CD4-positive, alpha-beta memory T cell (primary cell): Measurements from ENCODE around the gene HS1BP3. TPM values are rescaled to one million over a fixed set of nuclear protein-coding genes. Genes with fewer than 3 reads are reported as not detected.

Experiments
- CTCF ChIA-PET: fragments of 350-600 bp; sonication (Branson Sonifier 250); formaldehyde crosslinking; loops from one replicate; lab custom pipeline; 2021; ENCODE audit warnings: inconsistent platforms; ENCODE audit not compliant: partially characterized antibody; lab: Charles Lee
- POLR2A ChIA-PET: fragments of 350-600 bp; sonication (Branson Sonifier 250); formaldehyde crosslinking; loops from one replicate; lab custom pipeline; 2021; ENCODE audit not compliant: partially characterized antibody; lab: Charles Lee
- DNase-seq, 5 donors: peaks; one replicate each; pipeline versions ENCODE4 v3.0.0 to v3.0.0-alpha.2; 2020 to 2022; ENCODE audit warnings: mixed read lengths in 1 of 5
- H3K27ac ChIP-seq: one replicate; pipeline ENCODE4 v1.7.0; 2013; ENCODE audit warnings: low read depth, low read length
- H3K27me3 ChIP-seq: 2 replicates; pipeline ENCODE4 v1.7.0; 2013; ENCODE audit warnings: mild to moderate bottlenecking, low read length, moderate library complexity; ENCODE audit not compliant: insufficient read depth
- H3K36me3 ChIP-seq: 2 replicates; pipeline ENCODE4 v1.7.0; 2013; ENCODE audit warnings: mild to moderate bottlenecking, low read length, moderate library complexity; ENCODE audit not compliant: insufficient read depth
- H3K4me1 ChIP-seq: 2 replicates; pipeline ENCODE4 v1.7.0; 2013; ENCODE audit warnings: mild to moderate bottlenecking, low read length, moderate library complexity; ENCODE audit not compliant: insufficient read depth
- H3K4me3 ChIP-seq, 2 donors: one replicate each; pipeline ENCODE4 v1.7.0; 2013; ENCODE audit warnings: low read length in 2 of 2, mild to moderate bottlenecking in 1 of 2
- H3K9me3 ChIP-seq, 2 donors: one replicate each; pipeline ENCODE4 v1.7.0; 2013; ENCODE audit warnings: low read length in 2 of 2, control low read depth in 1 of 2; ENCODE audit not compliant: control insufficient read depth in 1 of 2
- H3K27ac Mint-ChIP-seq, 7 donors: one replicate each; pipeline ENCODE4 v1.8.0; 2020 to 2021; ENCODE audit warnings: mixed read lengths in 7 of 7, mild to moderate bottlenecking in 6 of 7, inconsistent platforms in 3 of 7, moderate library complexity in 3 of 7
- H3K27me3 Mint-ChIP-seq, 2 donors: one replicate each; pipeline ENCODE4 v1.8.0; 2020 to 2021; ENCODE audit warnings: mixed read lengths in 2 of 2
- H3K36me3 Mint-ChIP-seq, 2 donors: one replicate each; pipeline ENCODE4 v1.8.0; 2020 to 2021; ENCODE audit warnings: mixed read lengths in 2 of 2, inconsistent platforms in 1 of 2, mild to moderate bottlenecking in 1 of 2
- H3K4me1 Mint-ChIP-seq, 4 donors: one replicate each; pipeline ENCODE4 v1.8.0; 2020 to 2021; ENCODE audit warnings: mixed read lengths in 4 of 4, mild to moderate bottlenecking in 1 of 4
- H3K4me3 Mint-ChIP-seq, 8 donors: one replicate each; pipeline ENCODE4 v1.8.0; 2020 to 2021; ENCODE audit warnings: mixed read lengths in 8 of 8, mild to moderate bottlenecking in 7 of 8, moderate library complexity in 6 of 8, inconsistent platforms in 3 of 8
- H3K9me3 Mint-ChIP-seq, 8 donors: one replicate each; pipeline ENCODE4 v1.8.0; 2020 to 2021; ENCODE audit warnings: mixed read lengths in 8 of 8, mild to moderate bottlenecking in 5 of 8, inconsistent platforms in 3 of 8, moderate library complexity in 1 of 8
- intact Hi-C: fragments of 100-400 bp; cut with micrococcal nuclease; formaldehyde crosslinking; loops from one replicate; pipeline ENCODE4 v1.15.1; 2023
- polyA plus RNA-seq, 2 donors: library from polyadenylated mRNA; unstranded; fragments of 300-500 nt; fragmentation: Illumina TruSeq; gene quantifications; one replicate each; pipeline ENCODE4 v1.2.3, GENCODE V29; 2021
- total RNA-seq, 2 experiments: library from RNA; stranded (reverse); gene quantifications; one replicate each; pipeline ENCODE4 v1.2.3, GENCODE V29; 2021

Gene HS1BP3
- total and polyA plus RNA-seq, 4 experiments from 2014 or later, result 16.7 to 20.1 (median 18.8) TPM

- H3K27ac ChIP-seq, result no peak overlapping the region
- no peaks in the 10 kb centered on the region for H3K9me3 ChIP-seq
These were observed 78.7 kb downstream of the HS1BP3 start for GRCh38 chr2:20572221-20572620.

GRCh38 chr2:20571644-20572215 is 79.2 kb downstream of the HS1BP3 start:
- Mint-ChIP-seq H3K36me3 (peaks cover 0 to under 1% of the 10 kb centered on the region in 2 donors), H3K27me3 (no peaks in the 10 kb centered on the region), H3K27ac (peak overlapping the region in 1 of 7 donors; percentile 37), H3K4me3 (no peak overlapping the region), H3K9me3 (peaks cover 0 to 4% (median 0%) of the 10 kb centered on the region in 8 donors), H3K4me1 (peaks cover 7 to 9% (median 8%) of the 10 kb centered on the region in 4 donors)
- ChIA-PET CTCF (interaction anchor here (2.8 kb wide), 1 partner anchor 89 kb away, joined by 12 read pairs; no protein-coding TSS in a partner anchor), POLR2A (interaction anchor here (1.6 kb wide), 1 partner anchor 43 kb away, joined by 3 read pairs; no protein-coding TSS in a partner anchor)
- no peak for DNase-seq
- no peaks in the 10 kb centered on the region for H3K36me3 ChIP-seq
- H3K4me3 ChIP-seq, result no peak overlapping the region
- H3K4me1 ChIP-seq, result peaks cover 9% of the 10 kb centered on the region
- no peaks in the 10 kb centered on the region for H3K9me3 ChIP-seq
- intact Hi-C loops, result no loop called here
- H3K27ac ChIP-seq, result no peak overlapping the region
- H3K27me3 ChIP-seq, result no peaks in the 10 kb centered on the region

More at GRCh38 chr2:20572221-20572620, 78.7 kb downstream of the HS1BP3 start:
- peaks cover 0 to 6% (median 0%) of the 10 kb centered on the region in 8 donors for H3K9me3 Mint-ChIP-seq
- Histone ChIP-seq H3K36me3 (no peaks in the 10 kb centered on the region), H3K27me3 (no peaks in the 10 kb centered on the region), H3K4me3 (no peak overlapping the region), H3K4me1 (peaks cover 14% of the 10 kb centered on the region)
- H3K36me3 Mint-ChIP-seq, result peaks cover 0 to 3% of the 10 kb centered on the region in 2 donors
- no peaks in the 10 kb centered on the region for H3K27me3 Mint-ChIP-seq
- POLR2A ChIA-PET, result interaction anchor here (1.6 kb wide), 1 partner anchor 43 kb away, joined by 3 read pairs; no protein-coding TSS in a partner anchor
- no peak overlapping the region for H3K4me3 Mint-ChIP-seq
- H3K4me1 Mint-ChIP-seq, result peaks cover 11 to 14% (median 12%) of the 10 kb centered on the region in 4 donors
- no peak for DNase-seq
- intact Hi-C loops, result no loop called here
- CTCF ChIA-PET, result interaction anchor here (2.8 kb wide), 1 partner anchor 89 kb away, joined by 12 read pairs; no protein-coding TSS in a partner anchor
- H3K27ac Mint-ChIP-seq, result peak overlapping the region in 2 of 7 donors; percentile 37 to 53

GRCh38 chr2:20571231-20571630 is 79.7 kb downstream of the HS1BP3 start:
- no peak overlapping the region for H3K27ac Mint-ChIP-seq
- ChIA-PET CTCF (interaction anchor here (2.8 kb wide), 1 partner anchor 90 kb away, joined by 12 read pairs; no protein-coding TSS in a partner anchor), POLR2A (no interaction called here)
- H3K36me3 Mint-ChIP-seq, result no peaks in the 10 kb centered on the region
- H3K36me3 ChIP-seq, result no peaks in the 10 kb centered on the region
- no peaks in the 10 kb centered on the region for H3K9me3 Mint-ChIP-seq
- intact Hi-C loops, result no loop called here
- H3K27me3 ChIP-seq, result no peaks in the 10 kb centered on the region
- H3K4me3 ChIP-seq, result no peak overlapping the region
- H3K4me1 ChIP-seq, result peaks cover 4% of the 10 kb centered on the region
- no peak overlapping the region for H3K27ac ChIP-seq
- no peak overlapping the region for H3K4me3 Mint-ChIP-seq
- DNase-seq, result no peak
- peaks cover 2 to 4% (median 3%) of the 10 kb centered on the region in 4 donors for H3K4me1 Mint-ChIP-seq
- no peaks in the 10 kb centered on the region for H3K27me3 Mint-ChIP-seq
- no peaks in the 10 kb centered on the region for H3K9me3 ChIP-seq

- H3K27me3 Mint-ChIP-seq, result peaks cover 0 to 3% of the 10 kb centered on the region in 2 donors
- Histone ChIP-seq H3K4me3 (no peak overlapping the region), H3K27me3 (no peaks in the 10 kb centered on the region), H3K9me3 (no peaks in the 10 kb centered on the region), H3K4me1 (no peaks in the 10 kb centered on the region), H3K27ac (no peak overlapping the region), H3K36me3 (no peaks in the 10 kb centered on the region)
- H3K4me1 Mint-ChIP-seq, result no peaks in the 10 kb centered on the region
- DNase-seq, result no peak
- H3K9me3 Mint-ChIP-seq, result no peaks in the 10 kb centered on the region
- ChIA-PET POLR2A (no interaction called here), CTCF (no interaction called here)
- H3K27ac Mint-ChIP-seq, result peak overlapping the region in 2 of 7 donors; percentile 2 to 81
- intact Hi-C loops, result no loop called here
- no peak overlapping the region for H3K4me3 Mint-ChIP-seq
- H3K36me3 Mint-ChIP-seq, result no peaks in the 10 kb centered on the region
These were observed 80.6 kb downstream of the HS1BP3 start for GRCh38 chr2:20570249-20570648.

GRCh38 chr2:20569464-20570223 is 81.3 kb downstream of the HS1BP3 start:
- ChIA-PET CTCF (no interaction called here), POLR2A (no interaction called here)
- no peak for DNase-seq
- no peaks in the 10 kb centered on the region for H3K4me1 ChIP-seq
- no peak overlapping the region for H3K4me3 ChIP-seq
- no peaks in the 10 kb centered on the region for H3K36me3 ChIP-seq
- Mint-ChIP-seq H3K4me1 (no peaks in the 10 kb centered on the region), H3K27ac (peak overlapping the region in 2 of 7 donors; percentile 48 to 71), H3K36me3 (no peaks in the 10 kb centered on the region), H3K9me3 (no peaks in the 10 kb centered on the region), H3K27me3 (peaks cover 0 to 4% of the 10 kb centered on the region in 2 donors), H3K4me3 (no peak overlapping the region)
- no peaks in the 10 kb centered on the region for H3K9me3 ChIP-seq
- no peak overlapping the region for H3K27ac ChIP-seq
- no peaks in the 10 kb centered on the region for H3K27me3 ChIP-seq
- intact Hi-C loops, result no loop called here

GRCh38 chr2:20568501-20569463 is 82.1 kb downstream of the HS1BP3 start:
- no peak overlapping the region for H3K4me3 Mint-ChIP-seq
- Histone ChIP-seq H3K4me1 (no peaks in the 10 kb centered on the region), H3K27me3 (no peaks in the 10 kb centered on the region), H3K36me3 (no peaks in the 10 kb centered on the region), H3K9me3 (no peaks in the 10 kb centered on the region), H3K4me3 (no peak overlapping the region), H3K27ac (no peak overlapping the region)
- intact Hi-C loops, result no loop called here
- H3K27ac Mint-ChIP-seq, result peak overlapping the region in 3 of 7 donors; percentile 25 to 81 (median 67)
- no peaks in the 10 kb centered on the region for H3K36me3 Mint-ChIP-seq
- DNase-seq, result no peak
- peaks cover 0 to 4% of the 10 kb centered on the region in 2 donors for H3K27me3 Mint-ChIP-seq
- ChIA-PET POLR2A (no interaction called here), CTCF (no interaction called here)
- H3K4me1 Mint-ChIP-seq, result no peaks in the 10 kb centered on the region
- no peaks in the 10 kb centered on the region for H3K9me3 Mint-ChIP-seq
